Caco-2 (cell line): Measurements from ENCODE around the gene CNFN. TPM values are rescaled to one million over a fixed set of nuclear protein-coding genes. Genes with fewer than 3 reads are reported as not detected.

Source experiments
- BruUV-seq: library from RNA; stranded (reverse); fragments of 400-500 nt; replicated peaks from 2 replicates; lab custom pipeline; 2021; lab: Mats Ljungman, UMichigan
- CTCF ChIA-PET: fragments of 300-600 bp; sonication (Branson Sonifier 250); formaldehyde crosslinking; loops from one replicate; lab custom pipeline; 2022; ENCODE audit warnings: antibody characterized with exemption; lab: Charles Lee
- POLR2A ChIA-PET: fragments of 300-600 bp; sonication (Branson Sonifier 250); formaldehyde crosslinking; loops from one replicate; lab custom pipeline; 2022; ENCODE audit warnings: antibody characterized with exemption; lab: Charles Lee
- DNase-seq, 2 experiments: peaks; one replicate each; pipeline versions ENCODE4 v3.0.0 to v3.0.0-alpha.2; 2020 to 2022
- H3K27me3 ChIP-seq: replicated peaks from 2 replicates; pipeline ENCODE4 v1.6.0; 2011; ENCODE audit warnings: low read length; ENCODE audit not compliant: control insufficient read depth, insufficient read depth
- H3K36me3 ChIP-seq: 2 replicates; pipeline ENCODE4 v1.5.1; 2011; ENCODE audit warnings: low read length; ENCODE audit not compliant: control insufficient read depth, insufficient read depth
- H3K4me1 ChIP-seq: fragments of 250-450 bp; sonication (Bioruptor Pico); 2 replicates; pipeline ENCODE4 v1.5.1; 2020; ENCODE audit warnings: mild to moderate bottlenecking
- H3K4me3 ChIP-seq: 2 replicates; pipeline ENCODE4 v1.5.1; 2011; ENCODE audit warnings: low read depth, mild to moderate bottlenecking, control low read depth, low read length
- H3K9me3 ChIP-seq: fragments of 250-450 bp; sonication (Bioruptor Pico); 2 replicates; pipeline ENCODE4 v1.5.1; 2020; ENCODE audit warnings: mild to moderate bottlenecking, moderate library complexity
- H3K27ac Mint-ChIP-seq: one replicate; pipeline ENCODE4 v1.8.0; 2022; ENCODE audit warnings: mixed read lengths; ENCODE audit not compliant: unreplicated experiment
- H3K27me3 Mint-ChIP-seq: one replicate; pipeline ENCODE4 v1.8.0; 2022; ENCODE audit warnings: mixed read lengths; ENCODE audit not compliant: insufficient read depth, unreplicated experiment
- H3K36me3 Mint-ChIP-seq: one replicate; pipeline ENCODE4 v1.8.0; 2022; ENCODE audit warnings: mild to moderate bottlenecking, mixed read lengths; ENCODE audit not compliant: insufficient read depth, unreplicated experiment
- H3K4me1 Mint-ChIP-seq: one replicate; pipeline ENCODE4 v1.8.0; 2022; ENCODE audit warnings: low read depth, mixed read lengths; ENCODE audit not compliant: unreplicated experiment
- H3K4me3 Mint-ChIP-seq: one replicate; pipeline ENCODE4 v1.8.0; 2022; ENCODE audit warnings: mild to moderate bottlenecking, moderate library complexity, mixed read lengths; ENCODE audit not compliant: unreplicated experiment
- H3K9me3 Mint-ChIP-seq: one replicate; pipeline ENCODE4 v1.8.0; 2022; ENCODE audit warnings: mixed read lengths; ENCODE audit not compliant: unreplicated experiment
- CTCF ChIP-seq, 2 experiments: fragments of 200-600 bp in 1 of 2; IDR thresholded peaks; 1 replicate in 1 of 2; 2 replicates in 1 of 2; pipeline versions ENCODE4 v1.5.1 to v1.8.0; 2011 to 2022; ENCODE audit warnings: antibody characterized with exemption in 1 of 2, control low read depth in 1 of 2, inconsistent platforms in 1 of 2, low read depth in 1 of 2, low read length in 1 of 2, mild to moderate bottlenecking in 1 of 2, moderate library complexity in 1 of 2; ENCODE audit not compliant: insufficient read depth in 1 of 2, severe bottlenecking in 1 of 2, unreplicated experiment in 1 of 2
- intact Hi-C: fragments of 100-400 bp; cut with micrococcal nuclease; formaldehyde crosslinking; loops from one replicate; pipeline ENCODE4 v1.10.0; 2022; ENCODE audit not compliant: unreplicated experiment
- total RNA-seq: library from RNA; stranded (reverse); gene quantifications from 2 replicates; pipeline ENCODE4 v1.2.3, GENCODE V29; 2022

Gene CNFN
- total RNA-seq, 1 experiment from 2014 or later: 4.1 TPM

- H3K27me3 ChIP-seq: no peaks in the 10 kb centered on the region
- 0 out of 2 replicates have a peak, but pooled peaks cover 9% of the 10 kb centered on the region for H3K4me1 ChIP-seq
- H3K9me3 ChIP-seq: no peaks in the 10 kb centered on the region
- no peaks in the 10 kb centered on the region for H3K27me3 Mint-ChIP-seq
- ChIA-PET POLR2A (no interaction called here), CTCF (interaction anchor here (1.4 kb wide), 1 partner anchor 32 kb away, joined by 4 read pairs; no protein-coding TSS in a partner anchor)
- BruUV-seq: no TSS peak
- TF ChIP-seq CTCF (IDR thresholded peaks at IDR 0.05; ENCODE audit: insufficient read depth in 1 of 2, low read depth in 1 of 2, low read length in 1 of 2, severe bottlenecking in 1 of 2, unreplicated experiment in 1 of 2): peak; percentile 76 to 78
- no peak overlapping the region for H3K4me3 Mint-ChIP-seq
- H3K9me3 Mint-ChIP-seq: no peaks in the 10 kb centered on the region
- H3K36me3 Mint-ChIP-seq: peaks cover 40% of the 10 kb centered on the region
- no peaks in the 10 kb centered on the region; the same call in 1 of the 2 replicates for H3K36me3 ChIP-seq
- H3K4me1 Mint-ChIP-seq: peaks cover 19% of the 10 kb centered on the region
- H3K27ac Mint-ChIP-seq: no peak overlapping the region
- peak; percentile 63 to 80 for DNase-seq
- H3K4me3 ChIP-seq: no peak overlapping the region
- intact Hi-C loops: no loop called here
Measured at GRCh38 chr19:42401365-42402303, 11.5 kb upstream of the CNFN start.

GRCh38 chr19:42400404-42400803 lies 10.3 kb upstream of the CNFN start:
- Histone ChIP-seq H3K36me3 (no peaks in the 10 kb centered on the region; the same call in 1 of the 2 replicates), H3K9me3 (no peaks in the 10 kb centered on the region), H3K4me3 (no peak overlapping the region), H3K27me3 (no peaks in the 10 kb centered on the region), H3K4me1 (0 out of 2 replicates have a peak, but pooled peaks cover 9% of the 10 kb centered on the region)
- no TSS peak for BruUV-seq
- no peak for DNase-seq
- no peak for TF ChIP-seq CTCF (IDR thresholded peaks at IDR 0.05; ENCODE audit: insufficient read depth in 1 of 2, low read depth in 1 of 2, low read length in 1 of 2, severe bottlenecking in 1 of 2, unreplicated experiment in 1 of 2)
- ChIA-PET POLR2A (no interaction called here), CTCF (interaction anchor here (0.8 to 1.4 kb wide), 2 partner anchors 14 to 33 kb away, joined by 3 to 4 read pairs; no protein-coding TSS in a partner anchor)
- intact Hi-C loops: no loop called here
- H3K27me3 Mint-ChIP-seq: no peaks in the 10 kb centered on the region
- H3K4me1 Mint-ChIP-seq: peaks cover 27% of the 10 kb centered on the region
- H3K9me3 Mint-ChIP-seq: no peaks in the 10 kb centered on the region
- peak overlapping the region; percentile 69 for H3K27ac Mint-ChIP-seq
- peaks cover 40% of the 10 kb centered on the region for H3K36me3 Mint-ChIP-seq
- no peak overlapping the region for H3K4me3 Mint-ChIP-seq
